Calu3 (cell line): ENCODE results near the gene UCK1. TPM values are rescaled to one million over a fixed set of nuclear protein-coding genes. Genes with fewer than 3 reads are reported as not detected.

ENCODE experiments used
- BruUV-seq: library from RNA; stranded (reverse); fragments of 400-500 nt; replicated peaks from 2 replicates; lab custom pipeline; 2021; lab: Mats Ljungman, UMichigan
- CTCF ChIA-PET: fragments of 300-600 bp; sonication (Branson Sonifier 250); formaldehyde crosslinking; loops from one replicate; lab custom pipeline; 2022; ENCODE audit warnings: antibody characterized with exemption; lab: Charles Lee
- DNase-seq: peaks from one replicate; pipeline ENCODE4 v3.0.0; 2022
- H3K27ac Mint-ChIP-seq: one replicate; pipeline ENCODE4 v1.8.0; 2022; ENCODE audit warnings: mixed read lengths; ENCODE audit not compliant: unreplicated experiment
- H3K27me3 Mint-ChIP-seq: one replicate; pipeline ENCODE4 v1.8.0; 2022; ENCODE audit warnings: mixed read lengths; ENCODE audit not compliant: unreplicated experiment
- H3K36me3 Mint-ChIP-seq: one replicate; pipeline ENCODE4 v1.8.0; 2022; ENCODE audit warnings: mild to moderate bottlenecking, moderate library complexity, mixed read lengths; ENCODE audit not compliant: insufficient read depth, unreplicated experiment
- H3K4me1 Mint-ChIP-seq: one replicate; pipeline ENCODE4 v1.8.0; 2022; ENCODE audit warnings: mild to moderate bottlenecking, low read depth, mixed read lengths; ENCODE audit not compliant: unreplicated experiment
- H3K4me3 Mint-ChIP-seq: one replicate; pipeline ENCODE4 v1.8.0; 2022; ENCODE audit warnings: mild to moderate bottlenecking, low read depth, moderate library complexity, mixed read lengths; ENCODE audit not compliant: unreplicated experiment
- H3K9me3 Mint-ChIP-seq: one replicate; pipeline ENCODE4 v1.8.0; 2022; ENCODE audit warnings: low read depth, mixed read lengths; ENCODE audit not compliant: unreplicated experiment
- intact Hi-C: fragments of 100-400 bp; cut with micrococcal nuclease; formaldehyde crosslinking; loops from one replicate; pipeline ENCODE4 v1.10.0; 2022; ENCODE audit not compliant: unreplicated experiment
- total RNA-seq: library from RNA; stranded (reverse); gene quantifications from 2 replicates; pipeline ENCODE4 v1.2.3, GENCODE V29; 2022
- TF ChIP-seq, protein P1 (sequence below): fragments of 200-600 bp; IDR thresholded peaks from one replicate; pipeline ENCODE4 v1.8.0; 2022; ENCODE audit warnings: antibody characterized with exemption; ENCODE audit not compliant: unreplicated experiment

UCK1 gene
- total RNA-seq, 1 experiment from 2014 or later = 19.6 TPM

DNA sequence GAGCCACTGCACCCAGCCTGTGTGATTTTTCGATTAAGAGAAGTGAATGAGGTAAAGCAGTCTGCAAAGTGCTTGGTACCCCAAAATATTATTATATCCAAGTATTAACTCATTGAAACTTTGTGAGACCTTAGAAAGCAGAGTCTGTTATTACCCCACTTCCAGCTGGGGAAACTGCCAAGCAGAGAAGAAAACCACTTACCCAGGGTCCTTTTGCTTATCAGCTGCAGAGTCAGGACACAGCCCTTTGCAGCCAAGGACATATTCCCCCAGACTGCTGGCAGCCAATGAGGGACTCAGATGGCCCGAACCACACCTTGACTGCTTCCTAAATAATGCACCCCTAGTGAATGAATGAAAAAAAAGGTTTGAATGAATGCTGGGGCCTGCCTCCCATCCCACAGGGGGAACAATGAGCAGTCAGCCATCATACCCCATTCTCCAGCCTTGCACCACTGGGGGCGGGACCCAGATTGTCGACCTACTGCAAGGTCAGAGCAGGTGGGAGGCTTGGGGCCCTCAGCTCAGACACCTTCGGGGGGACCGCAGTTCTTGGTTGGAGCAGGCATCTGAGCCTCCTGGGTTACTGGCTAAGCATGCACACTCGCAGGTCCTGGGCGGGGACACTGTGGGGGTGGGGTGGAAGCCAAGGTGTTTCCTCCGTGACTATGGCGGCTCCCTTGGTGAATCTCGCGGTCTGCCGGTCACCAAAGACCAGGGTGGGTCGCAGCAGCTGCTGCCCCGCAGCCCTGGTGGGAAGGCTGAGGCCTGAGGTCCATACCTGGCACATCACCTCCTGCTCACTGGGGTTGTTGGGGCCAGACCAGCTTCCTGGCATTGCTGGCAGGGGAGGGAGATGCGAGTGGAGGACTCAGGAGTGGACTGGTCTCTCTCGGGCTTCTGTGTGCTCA is 43.9 kb upstream of the UCK1 start:
- CTCF ChIA-PET = no interaction called here

DNA sequence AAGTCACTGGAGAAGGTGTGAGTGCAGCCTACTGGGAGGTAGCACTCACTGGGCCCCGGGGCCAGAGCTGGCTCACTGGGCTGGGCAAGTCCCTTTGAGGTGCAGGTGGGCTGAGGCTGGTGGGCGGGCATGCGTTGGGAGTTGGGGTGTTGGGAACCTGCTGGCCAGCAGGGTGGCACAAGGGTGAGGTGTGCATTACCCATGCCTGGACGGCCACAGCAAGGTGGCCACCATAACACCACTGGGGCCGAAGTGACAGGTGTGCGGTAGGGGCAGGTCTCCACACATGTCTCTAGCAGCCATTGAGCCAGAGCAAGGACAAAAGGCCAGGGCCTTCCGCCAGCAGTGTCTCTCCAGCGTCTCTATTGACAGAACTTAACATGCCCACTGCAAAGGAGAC is 36.8 kb upstream of the UCK1 start:
- Mint-ChIP-seq H3K36me3 (no peaks in the 10 kb centered on the region), H3K27me3 (no peaks in the 10 kb centered on the region), H3K4me1 (no peaks in the 10 kb centered on the region), H3K4me3 (no peak overlapping the region), H3K27ac (no peak overlapping the region), H3K9me3 (no peaks in the 10 kb centered on the region)
- DNase-seq = no peak
- BruUV-seq = no TSS peak
- TF ChIP-seq, protein P1, sequence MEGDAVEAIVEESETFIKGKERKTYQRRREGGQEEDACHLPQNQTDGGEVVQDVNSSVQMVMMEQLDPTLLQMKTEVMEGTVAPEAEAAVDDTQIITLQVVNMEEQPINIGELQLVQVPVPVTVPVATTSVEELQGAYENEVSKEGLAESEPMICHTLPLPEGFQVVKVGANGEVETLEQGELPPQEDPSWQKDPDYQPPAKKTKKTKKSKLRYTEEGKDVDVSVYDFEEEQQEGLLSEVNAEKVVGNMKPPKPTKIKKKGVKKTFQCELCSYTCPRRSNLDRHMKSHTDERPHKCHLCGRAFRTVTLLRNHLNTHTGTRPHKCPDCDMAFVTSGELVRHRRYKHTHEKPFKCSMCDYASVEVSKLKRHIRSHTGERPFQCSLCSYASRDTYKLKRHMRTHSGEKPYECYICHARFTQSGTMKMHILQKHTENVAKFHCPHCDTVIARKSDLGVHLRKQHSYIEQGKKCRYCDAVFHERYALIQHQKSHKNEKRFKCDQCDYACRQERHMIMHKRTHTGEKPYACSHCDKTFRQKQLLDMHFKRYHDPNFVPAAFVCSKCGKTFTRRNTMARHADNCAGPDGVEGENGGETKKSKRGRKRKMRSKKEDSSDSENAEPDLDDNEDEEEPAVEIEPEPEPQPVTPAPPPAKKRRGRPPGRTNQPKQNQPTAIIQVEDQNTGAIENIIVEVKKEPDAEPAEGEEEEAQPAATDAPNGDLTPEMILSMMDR = no peak
- intact Hi-C loops = no loop called here
- CTCF ChIA-PET = no interaction called here

More for the DNA sequence above, 43.9 kb upstream of the UCK1 start:
- H3K27me3 Mint-ChIP-seq = no peaks in the 10 kb centered on the region
- no peak overlapping the region for H3K27ac Mint-ChIP-seq
- H3K9me3 Mint-ChIP-seq = no peaks in the 10 kb centered on the region
- no peaks in the 10 kb centered on the region for H3K4me1 Mint-ChIP-seq
- BruUV-seq = no TSS peak
- intact Hi-C loops = no loop called here
- no peak for DNase-seq
- TF ChIP-seq, protein P1 = no peak
- no peak overlapping the region for H3K4me3 Mint-ChIP-seq
- no peaks in the 10 kb centered on the region for H3K36me3 Mint-ChIP-seq

DNA sequence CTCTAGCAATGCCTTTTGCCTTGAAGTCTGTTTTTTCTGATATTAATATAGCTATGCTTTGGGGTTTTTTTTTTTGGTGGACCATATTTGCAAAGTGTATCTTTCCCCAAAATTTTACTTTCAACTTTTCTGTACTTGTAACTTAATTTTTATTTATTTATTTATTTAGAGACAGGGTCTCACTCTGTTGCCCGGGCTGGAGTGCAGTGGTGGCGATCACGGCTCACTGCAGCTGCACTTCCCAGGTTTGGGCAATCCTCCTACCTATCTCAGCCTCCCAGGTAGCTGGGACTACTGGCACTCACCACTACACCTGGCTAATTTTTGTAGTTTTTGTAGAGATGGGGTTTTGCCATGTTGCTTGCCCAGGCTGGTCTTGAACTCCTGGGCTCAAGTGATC is 35.1 kb upstream of the UCK1 start:
- H3K4me1 Mint-ChIP-seq = peaks cover 8% of the 10 kb centered on the region
- H3K4me3 Mint-ChIP-seq = no peak overlapping the region
- intact Hi-C loops = no loop called here
- no TSS peak for BruUV-seq
- CTCF ChIA-PET = no interaction called here
- TF ChIP-seq, protein P1 = no peak
- no peak overlapping the region for H3K27ac Mint-ChIP-seq
- no peaks in the 10 kb centered on the region for H3K36me3 Mint-ChIP-seq
- no peak for DNase-seq
- H3K9me3 Mint-ChIP-seq = no peaks in the 10 kb centered on the region
- H3K27me3 Mint-ChIP-seq = no peaks in the 10 kb centered on the region

DNA sequence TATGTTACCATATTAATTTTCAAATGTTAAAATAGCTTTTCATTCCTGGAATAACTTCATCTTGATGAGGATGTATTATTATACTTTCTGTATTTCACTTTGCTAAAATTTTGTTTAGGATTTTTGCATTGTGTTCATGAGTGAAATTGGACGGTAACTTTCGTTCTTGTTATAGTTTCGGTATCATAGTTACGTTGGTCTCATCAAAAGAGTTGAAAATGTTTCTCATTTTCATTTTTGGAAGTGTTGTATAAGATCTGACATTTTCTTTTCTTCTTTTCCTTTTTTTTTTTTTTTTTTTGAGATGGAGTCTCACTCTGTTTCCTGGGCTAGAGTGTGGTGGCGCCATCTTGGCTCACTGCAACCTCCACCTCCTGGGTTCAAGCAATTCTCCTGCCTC is 34.3 kb upstream of the UCK1 start:
- peaks cover 14% of the 10 kb centered on the region for H3K4me1 Mint-ChIP-seq
- H3K4me3 Mint-ChIP-seq = no peak overlapping the region
- TF ChIP-seq, protein P1 = no peak
- no peaks in the 10 kb centered on the region for H3K9me3 Mint-ChIP-seq
- H3K36me3 Mint-ChIP-seq = no peaks in the 10 kb centered on the region
- no peak overlapping the region for H3K27ac Mint-ChIP-seq
- CTCF ChIA-PET = no interaction called here
- no TSS peak for BruUV-seq
- no peak for DNase-seq
- intact Hi-C loops = no loop called here
- no peaks in the 10 kb centered on the region for H3K27me3 Mint-ChIP-seq
